Measurements from ENCODE around the gene TMEM267. TPM values are rescaled to one million over a fixed set of nuclear protein-coding genes. Genes with fewer than 3 reads are reported as not detected.

The TMEM267 gene
- total and polyA plus RNA-seq, 10 of the 15 experiments (the other 5 are each of a cell fraction or from before 2014, with no cell fraction given) = 7.7 to 37.3 (median 13.3) TPM

DNA sequence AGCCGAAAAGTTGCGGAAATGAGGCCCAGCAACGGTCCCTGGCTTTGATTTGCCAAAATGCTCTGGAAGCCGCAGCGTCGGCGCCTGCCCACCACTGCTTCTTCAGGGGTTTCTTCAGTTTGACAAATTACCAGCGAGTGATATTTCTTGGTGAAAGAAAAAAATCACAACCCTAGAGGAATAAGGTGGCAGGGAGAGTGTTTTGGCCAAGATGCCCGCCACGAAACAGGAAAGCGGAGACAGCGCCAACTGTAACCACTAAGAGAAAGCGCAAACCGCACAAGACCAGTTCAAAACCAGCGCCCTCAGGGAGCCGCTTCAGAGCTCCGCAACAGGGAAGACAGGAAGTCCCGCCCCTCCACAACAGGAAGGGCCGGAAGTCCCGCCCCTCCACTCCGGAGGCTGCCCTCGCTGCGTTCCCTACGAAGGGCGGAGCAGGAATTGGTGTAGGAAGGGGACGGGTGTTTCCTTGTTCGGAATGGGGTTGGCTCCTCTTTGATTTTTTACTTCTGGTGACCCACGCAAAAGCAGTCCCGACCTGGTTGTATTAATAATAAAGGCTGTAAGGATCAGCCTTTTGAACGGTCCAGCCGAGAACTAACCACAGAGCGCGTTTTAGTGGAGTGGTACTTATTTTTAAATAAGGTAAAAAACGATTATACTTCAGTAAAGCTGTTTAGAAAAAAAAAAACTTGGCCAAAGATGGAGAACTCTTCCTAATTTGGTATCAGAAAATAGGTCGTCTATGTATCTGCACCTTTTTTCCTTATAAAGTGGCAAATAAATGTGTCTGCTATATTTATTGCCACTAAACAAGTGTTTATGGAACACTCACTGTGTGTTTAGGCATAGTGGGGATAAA, 31.4 kb upstream of the TMEM267 start, which contains the start of gene C5orf34 (continued):
- TF ChIP-seq BRCA1 (IDR thresholded peaks at IDR 0.05; ENCODE audit: low read depth, low read length) (no peak), CREB1 (IDR thresholded peaks at IDR 0.05; ENCODE audit: low read depth) (peak; percentile 71), LARP7 (IDR thresholded peaks at IDR 0.05) (no peak), TCF12 (IDR thresholded peaks at IDR 0.05; ENCODE audit: low read depth, low read length) (0 out of 2 replicates have a peak, but pooled peaks have one; percentile 41), PML (IDR thresholded peaks at IDR 0.05; ENCODE audit: low read length) (peak; percentile 97), MEF2A (IDR thresholded peaks at IDR 0.05; ENCODE audit: insufficient read depth, low read depth, low read length) (peak; percentile 16; the same call in 1 of the 2 replicates), IKZF2 (IDR thresholded peaks at IDR 0.05) (peak; percentile 75), TCF3 (IDR thresholded peaks at IDR 0.05; ENCODE audit: borderline replicate concordance, insufficient read depth, low read depth, low read length) (no peak), MTA3 (IDR thresholded peaks at IDR 0.05; ENCODE audit: borderline replicate concordance, low read length) (peak; percentile 35; the same call in 1 of the 2 replicates), ETV6 (conservative IDR thresholded peaks at IDR 0.05 in 1 of 2, IDR thresholded peaks at IDR 0.05 in 1 of 2; ENCODE audit: borderline replicate concordance in 1 of 2, low read depth in 1 of 2) (0 out of 4 replicates have a peak, but pooled peaks of 1 of the 2 experiments have one; percentile 15), CBFB (IDR thresholded peaks at IDR 0.05; ENCODE audit: low read depth) (peak; percentile 95), SIN3A (IDR thresholded peaks at IDR 0.05; ENCODE audit: low read depth, low read length) (peak; percentile 97), CBX5 (IDR thresholded peaks at IDR 0.05; ENCODE audit: low read depth) (peak; percentile 73; the same call in 1 of the 2 replicates), TAF1 (IDR thresholded peaks at IDR 0.05; ENCODE audit: borderline replicate concordance, low read depth, low read length) (peak; percentile 84; the same call in 1 of the 2 replicates)
- TF ChIP-seq, protein P1, sequence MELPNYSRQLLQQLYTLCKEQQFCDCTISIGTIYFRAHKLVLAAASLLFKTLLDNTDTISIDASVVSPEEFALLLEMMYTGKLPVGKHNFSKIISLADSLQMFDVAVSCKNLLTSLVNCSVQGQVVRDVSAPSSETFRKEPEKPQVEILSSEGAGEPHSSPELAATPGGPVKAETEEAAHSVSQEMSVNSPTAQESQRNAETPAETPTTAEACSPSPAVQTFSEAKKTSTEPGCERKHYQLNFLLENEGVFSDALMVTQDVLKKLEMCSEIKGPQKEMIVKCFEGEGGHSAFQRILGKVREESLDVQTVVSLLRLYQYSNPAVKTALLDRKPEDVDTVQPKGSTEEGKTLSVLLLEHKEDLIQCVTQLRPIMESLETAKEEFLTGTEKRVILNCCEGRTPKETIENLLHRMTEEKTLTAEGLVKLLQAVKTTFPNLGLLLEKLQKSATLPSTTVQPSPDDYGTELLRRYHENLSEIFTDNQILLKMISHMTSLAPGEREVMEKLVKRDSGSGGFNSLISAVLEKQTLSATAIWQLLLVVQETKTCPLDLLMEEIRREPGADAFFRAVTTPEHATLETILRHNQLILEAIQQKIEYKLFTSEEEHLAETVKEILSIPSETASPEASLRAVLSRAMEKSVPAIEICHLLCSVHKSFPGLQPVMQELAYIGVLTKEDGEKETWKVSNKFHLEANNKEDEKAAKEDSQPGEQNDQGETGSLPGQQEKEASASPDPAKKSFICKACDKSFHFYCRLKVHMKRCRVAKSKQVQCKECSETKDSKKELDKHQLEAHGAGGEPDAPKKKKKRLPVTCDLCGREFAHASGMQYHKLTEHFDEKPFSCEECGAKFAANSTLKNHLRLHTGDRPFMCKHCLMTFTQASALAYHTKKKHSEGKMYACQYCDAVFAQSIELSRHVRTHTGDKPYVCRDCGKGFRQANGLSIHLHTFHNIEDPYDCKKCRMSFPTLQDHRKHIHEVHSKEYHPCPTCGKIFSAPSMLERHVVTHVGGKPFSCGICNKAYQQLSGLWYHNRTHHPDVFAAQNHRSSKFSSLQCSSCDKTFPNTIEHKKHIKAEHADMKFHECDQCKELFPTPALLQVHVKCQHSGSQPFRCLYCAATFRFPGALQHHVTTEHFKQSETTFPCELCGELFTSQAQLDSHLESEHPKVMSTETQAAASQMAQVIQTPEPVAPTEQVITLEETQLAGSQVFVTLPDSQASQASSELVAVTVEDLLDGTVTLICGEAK (IDR thresholded peaks at IDR 0.05; ENCODE audit: borderline replicate concordance) = peak; percentile 96
- TF ChIP-seq, protein P2, sequence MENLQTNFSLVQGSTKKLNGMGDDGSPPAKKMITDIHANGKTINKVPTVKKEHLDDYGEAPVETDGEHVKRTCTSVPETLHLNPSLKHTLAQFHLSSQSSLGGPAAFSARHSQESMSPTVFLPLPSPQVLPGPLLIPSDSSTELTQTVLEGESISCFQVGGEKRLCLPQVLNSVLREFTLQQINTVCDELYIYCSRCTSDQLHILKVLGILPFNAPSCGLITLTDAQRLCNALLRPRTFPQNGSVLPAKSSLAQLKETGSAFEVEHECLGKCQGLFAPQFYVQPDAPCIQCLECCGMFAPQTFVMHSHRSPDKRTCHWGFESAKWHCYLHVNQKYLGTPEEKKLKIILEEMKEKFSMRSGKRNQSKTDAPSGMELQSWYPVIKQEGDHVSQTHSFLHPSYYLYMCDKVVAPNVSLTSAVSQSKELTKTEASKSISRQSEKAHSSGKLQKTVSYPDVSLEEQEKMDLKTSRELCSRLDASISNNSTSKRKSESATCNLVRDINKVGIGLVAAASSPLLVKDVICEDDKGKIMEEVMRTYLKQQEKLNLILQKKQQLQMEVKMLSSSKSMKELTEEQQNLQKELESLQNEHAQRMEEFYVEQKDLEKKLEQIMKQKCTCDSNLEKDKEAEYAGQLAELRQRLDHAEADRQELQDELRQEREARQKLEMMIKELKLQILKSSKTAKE (IDR thresholded peaks at IDR 0.05; ENCODE audit: low read depth, poor library complexity, severe bottlenecking) = peak; percentile 62
- TF ChIP-seq, protein P3, sequence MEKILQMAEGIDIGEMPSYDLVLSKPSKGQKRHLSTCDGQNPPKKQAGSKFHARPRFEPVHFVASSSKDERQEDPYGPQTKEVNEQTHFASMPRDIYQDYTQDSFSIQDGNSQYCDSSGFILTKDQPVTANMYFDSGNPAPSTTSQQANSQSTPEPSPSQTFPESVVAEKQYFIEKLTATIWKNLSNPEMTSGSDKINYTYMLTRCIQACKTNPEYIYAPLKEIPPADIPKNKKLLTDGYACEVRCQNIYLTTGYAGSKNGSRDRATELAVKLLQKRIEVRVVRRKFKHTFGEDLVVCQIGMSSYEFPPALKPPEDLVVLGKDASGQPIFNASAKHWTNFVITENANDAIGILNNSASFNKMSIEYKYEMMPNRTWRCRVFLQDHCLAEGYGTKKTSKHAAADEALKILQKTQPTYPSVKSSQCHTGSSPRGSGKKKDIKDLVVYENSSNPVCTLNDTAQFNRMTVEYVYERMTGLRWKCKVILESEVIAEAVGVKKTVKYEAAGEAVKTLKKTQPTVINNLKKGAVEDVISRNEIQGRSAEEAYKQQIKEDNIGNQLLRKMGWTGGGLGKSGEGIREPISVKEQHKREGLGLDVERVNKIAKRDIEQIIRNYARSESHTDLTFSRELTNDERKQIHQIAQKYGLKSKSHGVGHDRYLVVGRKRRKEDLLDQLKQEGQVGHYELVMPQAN (conservative IDR thresholded peaks at IDR 0.05) = peak; percentile 98
- TF ChIP-seq, protein P4, sequence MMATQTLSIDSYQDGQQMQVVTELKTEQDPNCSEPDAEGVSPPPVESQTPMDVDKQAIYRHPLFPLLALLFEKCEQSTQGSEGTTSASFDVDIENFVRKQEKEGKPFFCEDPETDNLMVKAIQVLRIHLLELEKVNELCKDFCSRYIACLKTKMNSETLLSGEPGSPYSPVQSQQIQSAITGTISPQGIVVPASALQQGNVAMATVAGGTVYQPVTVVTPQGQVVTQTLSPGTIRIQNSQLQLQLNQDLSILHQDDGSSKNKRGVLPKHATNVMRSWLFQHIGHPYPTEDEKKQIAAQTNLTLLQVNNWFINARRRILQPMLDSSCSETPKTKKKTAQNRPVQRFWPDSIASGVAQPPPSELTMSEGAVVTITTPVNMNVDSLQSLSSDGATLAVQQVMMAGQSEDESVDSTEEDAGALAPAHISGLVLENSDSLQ (IDR thresholded peaks at IDR 0.05) = peak; percentile 62; the same call in 1 of the 2 replicates

Data from GM12878 (cell line).